Right lobe of liver (tissue), 6 donors: ENCODE data around the gene NAV1. TPM values are rescaled to one million over a fixed set of nuclear protein-coding genes. Genes with fewer than 3 reads are reported as not detected.

Experiments
- ATAC-seq, 4 donors: fragments of 200-7000 bp; cut with Tn5 transposase; one replicate each; pipeline ENCODE4 v1.9.1; 2020; ENCODE audit warnings: mild to moderate bottlenecking in 4 of 4, moderate library complexity in 4 of 4
- DNase-seq, 3 donors: peaks; one replicate each; pipeline ENCODE4 v3.0.0-alpha.2; 2020
- H3K27ac ChIP-seq, 3 donors: fragments of 200-600 bp; one replicate each; pipeline ENCODE4 v1.8.0; 2022
- H3K27me3 ChIP-seq, 2 donors: fragments of 200-600 bp; one replicate each; pipeline ENCODE4 v1.8.0; 2022
- H3K36me3 ChIP-seq, 4 donors: fragments of 200-600 bp; sonication (generic) in 1 of 4; one replicate each; pipeline versions ENCODE4 v1.5.1 to v1.8.0; 2017 to 2022; ENCODE audit warnings: control low read depth in 1 of 4
- H3K4me1 ChIP-seq, 4 donors: fragments of 200-600 bp; sonication (generic) in 1 of 4; one replicate each; pipeline versions ENCODE4 v1.5.1 to v1.8.0; 2017 to 2022; ENCODE audit warnings: control low read depth in 1 of 4
- H3K4me3 ChIP-seq, 3 donors: fragments of 200-600 bp; one replicate each; pipeline ENCODE4 v1.8.0; 2022
- H3K9me3 ChIP-seq, 4 donors: fragments of 200-600 bp; sonication (generic) in 1 of 4; one replicate each; pipeline versions ENCODE4 v1.5.1 to v1.8.0; 2017 to 2022; ENCODE audit warnings: control low read depth in 1 of 4
- POLR2A ChIP-seq: fragments of 450-650 bp; IDR thresholded peaks from one replicate; pipeline ENCODE4 v1.6.1; 2017; ENCODE audit warnings: antibody characterized with exemption, mild to moderate bottlenecking
- WGBS: methylation state at CpG from one replicate; pipeline ENCODE4 v1.1.6; 2018; ENCODE audit warnings: low coverage, low lambda C conversion rate; ENCODE audit not compliant: insufficient coverage; ENCODE audit errors: missing lambda C conversion rate; 5-methylcytosine and 5-hydroxymethylcytosine counted together
- intact Hi-C, 2 donors: fragments of 100-400 bp; cut with DNase I; formaldehyde crosslinking; loops; one replicate each; pipeline versions ENCODE4 v1.11.2 to v1.14.1; 2022
- total RNA-seq, 6 experiments: library from RNA; depleted of rRNA in 2 of 6; stranded (reverse); fragments of >200 nt in 2 of 6; fragmentation: NEBNext Ultra II Directional in 3 of 6; extraction: Animal tissue kit (Norgen Biotek cat#: 25700) in 3 of 6; gene quantifications; one replicate each; pipeline versions ENCODE4 v1.1.0 to v1.2.4, GENCODE V29; 2016 to 2023
- TF ChIP-seq, protein P1 (sequence below), 4 donors: fragments of 200-600 bp in 3 of 4; fragments of 450-650 bp in 1 of 4; IDR thresholded peaks; one replicate each; pipeline versions ENCODE4 v1.5.1 to v1.8.0; 2016 to 2022; ENCODE audit warnings: antibody characterized with exemption in 4 of 4, mild to moderate bottlenecking in 2 of 4
- donor health status: DM: no; HTN: yes; CAD: no.
- donor health status: DM: no; HTN: no; CAD: no.
- donor health status: DM: no; HTN: no; CAD: no.
- donor health status: DM: no; HTN: yes; CAD: no.
- donor health status: DM: no; HTN: yes; CAD: no.

The NAV1 gene
- total RNA-seq, 6 experiments from 2014 or later: 2.1 to 7.4 (median 3.7) TPM

DNA sequence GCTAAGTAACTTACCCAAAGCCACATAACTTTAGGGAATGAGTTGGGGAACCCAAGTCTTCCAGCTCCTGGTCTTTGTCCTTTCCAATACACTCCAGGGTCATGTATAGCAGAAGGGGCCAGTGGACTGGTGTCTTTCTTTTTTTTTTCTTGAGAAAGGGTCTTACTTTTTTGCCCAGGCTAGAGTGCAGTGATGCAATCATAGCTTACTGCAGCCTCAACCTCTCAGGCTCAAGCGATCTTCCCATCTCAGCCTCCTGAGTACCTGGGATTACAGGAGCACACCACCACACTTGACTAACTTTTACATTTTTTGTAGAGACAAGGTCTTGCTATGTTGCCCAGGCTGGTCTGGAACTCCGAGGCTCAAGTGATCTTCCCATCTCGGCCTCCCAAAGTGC lies 12.2 kb downstream of the NAV1 start:
- TF ChIP-seq, protein P1, sequence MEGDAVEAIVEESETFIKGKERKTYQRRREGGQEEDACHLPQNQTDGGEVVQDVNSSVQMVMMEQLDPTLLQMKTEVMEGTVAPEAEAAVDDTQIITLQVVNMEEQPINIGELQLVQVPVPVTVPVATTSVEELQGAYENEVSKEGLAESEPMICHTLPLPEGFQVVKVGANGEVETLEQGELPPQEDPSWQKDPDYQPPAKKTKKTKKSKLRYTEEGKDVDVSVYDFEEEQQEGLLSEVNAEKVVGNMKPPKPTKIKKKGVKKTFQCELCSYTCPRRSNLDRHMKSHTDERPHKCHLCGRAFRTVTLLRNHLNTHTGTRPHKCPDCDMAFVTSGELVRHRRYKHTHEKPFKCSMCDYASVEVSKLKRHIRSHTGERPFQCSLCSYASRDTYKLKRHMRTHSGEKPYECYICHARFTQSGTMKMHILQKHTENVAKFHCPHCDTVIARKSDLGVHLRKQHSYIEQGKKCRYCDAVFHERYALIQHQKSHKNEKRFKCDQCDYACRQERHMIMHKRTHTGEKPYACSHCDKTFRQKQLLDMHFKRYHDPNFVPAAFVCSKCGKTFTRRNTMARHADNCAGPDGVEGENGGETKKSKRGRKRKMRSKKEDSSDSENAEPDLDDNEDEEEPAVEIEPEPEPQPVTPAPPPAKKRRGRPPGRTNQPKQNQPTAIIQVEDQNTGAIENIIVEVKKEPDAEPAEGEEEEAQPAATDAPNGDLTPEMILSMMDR (IDR thresholded peaks at IDR 0.05): no peak
- TF ChIP-seq POLR2A: no peak
- Histone ChIP-seq H3K36me3 (no peaks in the 10 kb centered on the region), H3K27me3 (no peaks in the 10 kb centered on the region), H3K4me3 (no peak overlapping the region), H3K27ac (no peak overlapping the region), H3K9me3 (no peaks in the 10 kb centered on the region), H3K4me1 (no peaks in the 10 kb centered on the region)
- ATAC-seq: no peak
- intact Hi-C loops: loop anchor here (10.0 kb wide), 1 partner anchor 234 kb away; no protein-coding TSS in a partner anchor
- 93% methylated on average over 3 of the region's 3 CpGs for WGBS
- DNase-seq: no peak

DNA sequence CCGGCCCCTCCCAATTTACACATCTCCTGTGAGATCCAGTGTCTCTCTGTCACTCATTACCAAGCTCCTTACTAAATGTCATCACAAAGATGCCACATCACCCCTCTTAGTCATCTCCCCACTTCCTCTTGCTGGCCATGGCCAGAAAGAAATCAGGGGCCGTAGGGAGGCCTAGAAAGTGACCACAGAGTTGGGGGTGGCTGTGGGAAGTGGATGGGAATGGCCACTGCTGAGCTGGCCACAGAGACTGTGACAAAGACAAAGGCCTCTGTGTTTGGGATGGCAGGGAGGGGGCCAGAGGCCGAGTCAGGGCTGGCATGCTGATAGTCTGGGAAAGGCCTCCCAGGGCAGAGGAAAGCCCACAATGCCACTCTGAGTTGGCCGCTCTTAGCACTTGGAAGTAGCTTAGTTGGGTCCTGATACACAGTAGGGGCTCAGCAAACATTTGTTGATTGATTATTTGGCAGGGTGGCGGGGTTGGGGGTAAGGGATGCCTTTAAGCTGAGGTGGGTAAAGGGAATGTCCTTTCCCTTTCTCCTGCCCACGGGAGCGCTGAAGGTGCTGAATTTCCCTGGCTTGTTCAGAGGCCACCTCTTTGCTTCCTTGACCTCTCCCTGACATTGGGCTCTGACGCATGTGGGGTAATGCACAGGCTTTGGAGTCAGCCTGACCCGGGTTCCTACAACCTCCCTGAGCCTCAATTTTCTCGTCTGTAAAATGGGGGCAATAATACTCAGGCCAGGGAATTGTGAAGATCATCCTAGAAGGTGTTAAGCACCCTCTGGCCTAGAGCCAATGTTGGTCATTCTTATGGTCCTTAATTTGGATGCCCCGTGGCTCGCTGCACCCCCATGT lies 13.2 kb downstream of the NAV1 start:
- Histone ChIP-seq H3K27ac (no peak overlapping the region), H3K27me3 (no peaks in the 10 kb centered on the region), H3K4me1 (no peaks in the 10 kb centered on the region), H3K4me3 (no peak overlapping the region), H3K36me3 (no peaks in the 10 kb centered on the region), H3K9me3 (no peaks in the 10 kb centered on the region)
- 69% methylated on average over 2 of the region's 12 CpGs for whole genome bisulfite sequencing
- intact Hi-C loops: loop anchor here (10.0 kb wide), 1 partner anchor 233 kb away; no protein-coding TSS in a partner anchor
- TF ChIP-seq, protein P1 (IDR thresholded peaks at IDR 0.05): no peak
- no peak for DNase-seq
- ATAC-seq: peak in 1 of 4 donors; percentile 63

DNA sequence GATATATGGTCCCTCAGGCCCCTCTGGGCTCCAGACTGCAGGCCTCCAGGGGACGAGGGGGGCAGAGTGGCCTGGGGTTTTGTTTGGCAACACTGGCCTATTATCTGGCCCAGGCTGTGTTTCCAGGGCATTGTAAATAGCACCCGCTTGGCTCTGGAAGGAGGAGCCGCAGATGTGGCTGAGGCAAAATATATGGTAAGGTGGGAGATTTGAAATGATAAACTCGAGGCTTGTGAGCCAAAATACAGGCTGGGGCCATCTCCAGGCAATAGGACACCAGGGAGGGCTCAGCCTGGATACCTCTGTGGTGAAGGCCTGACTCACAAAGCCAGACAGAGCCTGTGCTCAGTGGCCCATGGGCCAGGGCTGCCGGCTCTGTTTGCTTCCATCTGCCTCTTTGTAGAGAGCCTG lies 14.0 kb downstream of the NAV1 start:
- 79% methylated on average over 2 of the region's 5 CpGs for WGBS
- Histone ChIP-seq H3K4me3 (no peak overlapping the region), H3K9me3 (no peaks in the 10 kb centered on the region), H3K27ac (no peak overlapping the region), H3K27me3 (no peaks in the 10 kb centered on the region), H3K36me3 (no peaks in the 10 kb centered on the region), H3K4me1 (no peaks in the 10 kb centered on the region)
- DNase-seq: no peak
- TF ChIP-seq POLR2A: no peak
- TF ChIP-seq, protein P1 (IDR thresholded peaks at IDR 0.05): no peak
- peak in 1 of 4 donors; percentile 19 for ATAC-seq
- intact Hi-C loops: loop anchor here (10.0 kb wide), 1 partner anchor 232 kb away; no protein-coding TSS in a partner anchor

DNA sequence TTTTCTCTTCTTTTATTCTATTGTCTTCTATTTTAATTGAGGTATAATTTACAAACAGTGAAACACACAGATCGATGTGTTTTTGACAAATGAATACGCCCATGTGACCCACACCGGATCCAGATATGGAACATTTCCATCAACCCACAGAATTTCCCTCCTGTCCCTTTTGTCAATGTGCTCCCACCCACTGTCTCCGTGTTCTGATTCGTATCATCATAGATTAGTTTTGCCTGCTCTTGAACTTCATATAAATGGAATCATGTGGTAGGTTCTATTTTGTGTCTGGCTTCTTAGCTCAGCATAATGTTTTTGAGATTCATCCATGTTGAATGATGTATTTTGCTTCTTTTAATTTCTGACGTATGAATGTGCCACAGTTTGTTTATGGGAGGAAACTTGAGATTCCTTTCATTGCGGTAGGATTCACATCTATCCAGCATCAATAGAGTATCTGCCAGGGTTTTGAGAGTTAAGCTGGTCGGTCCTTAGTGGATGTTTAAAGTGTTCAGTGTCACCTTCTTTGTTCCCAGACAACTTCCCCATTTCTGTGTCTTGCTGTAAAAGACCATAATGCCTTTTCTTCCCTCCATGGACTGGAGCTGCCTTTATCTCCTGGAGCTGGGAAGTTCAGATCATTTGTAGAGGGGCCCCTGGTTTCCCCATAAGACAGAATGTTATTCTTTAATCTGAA lies 14.7 kb downstream of the NAV1 start:
- no peak for ATAC-seq
- Histone ChIP-seq H3K9me3 (no peaks in the 10 kb centered on the region), H3K4me3 (no peak overlapping the region), H3K27ac (no peak overlapping the region), H3K36me3 (no peaks in the 10 kb centered on the region), H3K4me1 (no peaks in the 10 kb centered on the region), H3K27me3 (no peaks in the 10 kb centered on the region)
- intact Hi-C loops: loop anchor here (10.0 kb wide), 1 partner anchor 231 kb away; no protein-coding TSS in a partner anchor
- WGBS: 58% methylated on average over 8 of the region's 8 CpGs
- DNase-seq: no peak
- TF ChIP-seq, protein P1 (IDR thresholded peaks at IDR 0.05): no peak
- no peak for TF ChIP-seq POLR2A
